HL-60 (cell line): ENCODE results near the gene INPP4B.

ENCODE experiments used
- DNase-seq, 2 experiments: peaks; one replicate each; pipeline ENCODE4 v3.0.0-alpha.2; 2010 to 2020; ENCODE audit warnings: low read depth in 1 of 2, low spot score in 1 of 2
- H3K27ac ChIP-seq: fragments of 250-450 bp; sonication (Bioruptor Pico); replicated peaks from 2 replicates; pipeline ENCODE4 v1.5.1; 2020; ENCODE audit warnings: mild to moderate bottlenecking, moderate library complexity
- H3K27me3 ChIP-seq: fragments of 250-450 bp; sonication (Bioruptor Pico); 2 replicates; pipeline ENCODE4 v1.5.1; 2021; ENCODE audit warnings: mild to moderate bottlenecking, moderate library complexity; ENCODE audit not compliant: insufficient read depth, poor library complexity, severe bottlenecking
- H3K4me3 ChIP-seq: replicated peaks from 2 replicates; pipeline ENCODE4 v1.5.1; 2011; ENCODE audit warnings: mild to moderate bottlenecking, control low read depth, low read length; ENCODE audit not compliant: insufficient read depth
- GABPA ChIP-seq: IDR thresholded peaks from 2 replicates; pipeline ENCODE4 v1.6.1; 2012; ENCODE audit warnings: low read depth
- POLR2AphosphoS5 ChIP-seq: IDR thresholded peaks from 2 replicates; pipeline ENCODE4 v1.6.1; 2012; ENCODE audit warnings: low read depth
- REST ChIP-seq: IDR thresholded peaks from 2 replicates; pipeline ENCODE4 v1.6.1; 2012; ENCODE audit warnings: low read depth; ENCODE audit not compliant: insufficient replicate concordance
- SPI1 ChIP-seq: IDR thresholded peaks from 2 replicates; pipeline ENCODE4 v1.6.1; 2012; ENCODE audit warnings: low read depth, mild to moderate bottlenecking, borderline replicate concordance
- TF ChIP-seq, protein P1 (sequence below): IDR thresholded peaks from one replicate; pipeline ENCODE4 v1.5.1; 2011; ENCODE audit warnings: low read length, control low read depth, inconsistent platforms; ENCODE audit not compliant: insufficient read depth

INPP4B gene

GRCh38 chr4:142567620-142568451 is 278.3 kb downstream of the INPP4B start:
- TF ChIP-seq SPI1 (no peak), POLR2AphosphoS5 (no peak), REST (no peak), GABPA (no peak)
- TF ChIP-seq, protein P1, sequence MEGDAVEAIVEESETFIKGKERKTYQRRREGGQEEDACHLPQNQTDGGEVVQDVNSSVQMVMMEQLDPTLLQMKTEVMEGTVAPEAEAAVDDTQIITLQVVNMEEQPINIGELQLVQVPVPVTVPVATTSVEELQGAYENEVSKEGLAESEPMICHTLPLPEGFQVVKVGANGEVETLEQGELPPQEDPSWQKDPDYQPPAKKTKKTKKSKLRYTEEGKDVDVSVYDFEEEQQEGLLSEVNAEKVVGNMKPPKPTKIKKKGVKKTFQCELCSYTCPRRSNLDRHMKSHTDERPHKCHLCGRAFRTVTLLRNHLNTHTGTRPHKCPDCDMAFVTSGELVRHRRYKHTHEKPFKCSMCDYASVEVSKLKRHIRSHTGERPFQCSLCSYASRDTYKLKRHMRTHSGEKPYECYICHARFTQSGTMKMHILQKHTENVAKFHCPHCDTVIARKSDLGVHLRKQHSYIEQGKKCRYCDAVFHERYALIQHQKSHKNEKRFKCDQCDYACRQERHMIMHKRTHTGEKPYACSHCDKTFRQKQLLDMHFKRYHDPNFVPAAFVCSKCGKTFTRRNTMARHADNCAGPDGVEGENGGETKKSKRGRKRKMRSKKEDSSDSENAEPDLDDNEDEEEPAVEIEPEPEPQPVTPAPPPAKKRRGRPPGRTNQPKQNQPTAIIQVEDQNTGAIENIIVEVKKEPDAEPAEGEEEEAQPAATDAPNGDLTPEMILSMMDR: no peak
- DNase-seq: no peak
- Histone ChIP-seq H3K27ac (no peak overlapping the region), H3K4me3 (no peak overlapping the region), H3K27me3 (no peaks in the 10 kb centered on the region)

DNA sequence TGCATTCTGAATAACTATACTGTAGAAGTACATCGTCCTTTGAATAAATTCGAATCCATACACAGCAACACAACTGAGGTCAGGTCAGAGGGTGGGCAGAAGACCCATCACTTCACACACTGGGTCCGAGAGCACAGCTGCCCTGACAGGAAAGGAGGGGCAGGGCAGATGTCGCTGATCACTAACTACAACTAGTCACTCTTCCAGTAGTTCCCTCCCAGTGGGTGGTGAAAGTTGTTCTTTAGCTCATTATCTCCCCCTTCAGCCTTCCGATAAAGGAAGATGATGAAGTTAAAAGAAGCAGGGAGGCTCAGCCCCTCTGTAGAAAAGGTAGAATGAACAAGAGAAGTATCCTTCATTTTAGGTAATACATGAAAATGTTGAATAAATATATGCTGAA is 278.9 kb downstream of the INPP4B start:
- no peak for DNase-seq
- Histone ChIP-seq H3K4me3 (no peak overlapping the region), H3K27me3 (no peaks in the 10 kb centered on the region), H3K27ac (no peak overlapping the region)
- TF ChIP-seq, protein P1: no peak
- TF ChIP-seq REST: no peak
- TF ChIP-seq GABPA: no peak
- no peak for TF ChIP-seq POLR2AphosphoS5
- TF ChIP-seq SPI1: no peak

DNA sequence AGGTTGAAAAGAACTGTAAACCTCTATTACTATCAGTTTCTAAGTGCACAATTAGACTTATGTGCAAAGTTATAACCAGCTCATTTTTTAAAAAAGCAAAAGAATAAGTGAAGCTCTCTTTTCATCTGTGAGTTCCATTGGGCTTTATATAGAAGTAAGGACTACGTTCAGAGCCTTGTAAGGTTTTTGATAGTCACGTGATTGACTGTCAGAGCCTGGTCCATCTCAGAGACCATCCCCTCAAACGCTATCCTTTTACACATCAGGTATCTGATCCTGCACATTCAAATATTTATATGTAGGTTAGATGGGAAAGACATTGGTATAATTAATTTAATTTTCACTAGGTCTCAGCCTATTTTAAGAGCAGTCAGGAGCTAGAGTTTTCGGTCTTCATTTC is 279.3 kb downstream of the INPP4B start:
- Histone ChIP-seq H3K4me3 (no peak overlapping the region), H3K27me3 (no peaks in the 10 kb centered on the region), H3K27ac (no peak overlapping the region)
- DNase-seq: no peak
- TF ChIP-seq SPI1 (no peak), POLR2AphosphoS5 (no peak), GABPA (no peak), REST (no peak)
